Endothelial cell of umbilical vein (primary cell): ENCODE data around the gene PRSS21. TPM values are rescaled to one million over a fixed set of nuclear protein-coding genes. Genes with fewer than 3 reads are reported as not detected.

ENCODE experiments used
- BruUV-seq: library from RNA; stranded (reverse); fragments of 400-500 nt; replicated peaks from 2 replicates; lab custom pipeline; 2021; lab: Mats Ljungman, UMichigan
- CTCF ChIA-PET: fragments of 300-600, 350-600 bp; sonication (Branson Sonifier 250); formaldehyde crosslinking; loops from one replicate; lab custom pipeline; 2021; ENCODE audit warnings: antibody characterized with exemption, inconsistent platforms; lab: Charles Lee
- POLR2A ChIA-PET: fragments of 300-600, 350-600 bp; sonication (Branson Sonifier 250); formaldehyde crosslinking; loops from one replicate; lab custom pipeline; 2021; ENCODE audit warnings: antibody characterized with exemption, inconsistent platforms; lab: Charles Lee
- DNase-seq: peaks from one replicate; pipeline ENCODE4 v3.0.0-alpha.2; 2011; ENCODE audit warnings: low read depth, low spot score
- FAIRE-seq: peaks from 2 replicates; lab custom pipeline; 2011; peaks lifted over from hg19 to GRCh38; lab: Jason Lieb, UNC
- H2AFZ ChIP-seq: 2 replicates; pipeline ENCODE4 v1.6.0; 2012; ENCODE audit warnings: low read depth, low read length, control low read depth, inconsistent platforms
- H3K27ac ChIP-seq: 2 replicates; pipeline ENCODE4 v1.5.1; 2011; ENCODE audit warnings: low read depth, mild to moderate bottlenecking, control low read depth, low read length, moderate library complexity; ENCODE audit not compliant: insufficient read depth
- H3K27me3 ChIP-seq, 2 experiments: 2 replicates each; pipeline versions ENCODE4 v1.6.0 to v1.6.1; 2011; ENCODE audit warnings: low read length in 2 of 2, mixed read lengths in 1 of 2; ENCODE audit not compliant: control insufficient read depth in 2 of 2, insufficient read depth in 2 of 2
- H3K36me3 ChIP-seq, 2 experiments: 2 replicates in 1 of 2; 3 replicates in 1 of 2; pipeline ENCODE4 v1.5.1; 2011; ENCODE audit warnings: low read length in 2 of 2, mild to moderate bottlenecking in 1 of 2, moderate library complexity in 1 of 2; ENCODE audit not compliant: control insufficient read depth in 2 of 2, insufficient read depth in 2 of 2; ENCODE audit errors: extremely low read depth in 1 of 2
- H3K4me1 ChIP-seq: 3 replicates; pipeline ENCODE4 v1.5.1; 2011; ENCODE audit warnings: mild to moderate bottlenecking, low read length; ENCODE audit not compliant: control insufficient read depth, insufficient read depth; ENCODE audit errors: extremely low read depth
- H3K4me2 ChIP-seq: 2 replicates; pipeline ENCODE4 v1.6.1; 2011; ENCODE audit warnings: low read length, control low read depth, mixed read lengths; ENCODE audit not compliant: insufficient read depth
- H3K4me3 ChIP-seq, 3 experiments: fragments of 200-600 bp in 1 of 3; sonication (generic), shearing (Covaris generic) in 1 of 3; replicated peaks in 1 of 3; 2 replicates each; pipeline ENCODE4 v1.5.1; 2011 to 2016; ENCODE audit warnings: control low read depth in 3 of 3, low read length in 3 of 3, mild to moderate bottlenecking in 2 of 3, inconsistent platforms in 1 of 3, low read depth in 1 of 3, moderate library complexity in 1 of 3; ENCODE audit not compliant: insufficient read depth in 1 of 3
- H3K79me2 ChIP-seq: 2 replicates; pipeline ENCODE4 v1.6.0; 2012; ENCODE audit warnings: low read length, inconsistent platforms; ENCODE audit not compliant: control insufficient read depth, insufficient read depth
- H3K9ac ChIP-seq: replicated peaks from 2 replicates; pipeline ENCODE3; 2011; ENCODE audit warnings: low read length, control low read depth; ENCODE audit not compliant: insufficient read depth; ENCODE audit errors: extremely low read depth
- H3K9me1 ChIP-seq: replicated peaks from 3 replicates; pipeline ENCODE4 v1.6.0; 2011; ENCODE audit warnings: mild to moderate bottlenecking, low read length; ENCODE audit not compliant: control insufficient read depth, insufficient read depth; ENCODE audit errors: extremely low read depth
- H3K9me3 ChIP-seq: replicated peaks from 2 replicates; pipeline ENCODE4 v1.5.1; 2012; ENCODE audit warnings: low read length, inconsistent platforms; ENCODE audit not compliant: control insufficient read depth, insufficient read depth
- H4K20me1 ChIP-seq: replicated peaks from 2 replicates; pipeline ENCODE3; 2011; ENCODE audit warnings: mild to moderate bottlenecking, low read length; ENCODE audit not compliant: control insufficient read depth, insufficient read depth; ENCODE audit errors: extremely low read depth
- EZH2 ChIP-seq: IDR thresholded peaks from 2 replicates; pipeline ENCODE4 v1.6.1; 2012; ENCODE audit warnings: borderline replicate concordance, low read depth, mild to moderate bottlenecking, moderate library complexity, low read length, inconsistent platforms; ENCODE audit not compliant: severe bottlenecking
- FOS ChIP-seq: IDR thresholded peaks from 2 replicates; pipeline ENCODE4 v1.6.1; 2011; ENCODE audit warnings: mild to moderate bottlenecking, low read length, moderate library complexity, borderline replicate concordance; ENCODE audit not compliant: insufficient read depth
- GATA2 ChIP-seq: IDR thresholded peaks from 2 replicates; pipeline ENCODE4 v1.7.0; 2011; ENCODE audit warnings: low read depth, mild to moderate bottlenecking, moderate library complexity, mixed read lengths, low read length; ENCODE audit not compliant: insufficient read length, insufficient read depth
- JUN ChIP-seq: IDR thresholded peaks from 2 replicates; pipeline ENCODE4 v1.6.1; 2011; ENCODE audit warnings: borderline replicate concordance, low read depth; ENCODE audit not compliant: insufficient read length, insufficient read depth
- MYC ChIP-seq: IDR thresholded peaks from one replicate; pipeline ENCODE4 v1.6.1; 2011; ENCODE audit warnings: mild to moderate bottlenecking, low read depth, low read length
- POLR2A ChIP-seq: IDR thresholded peaks from 2 replicates; pipeline ENCODE4 v1.6.1; 2012; ENCODE audit warnings: low read depth, mild to moderate bottlenecking, control low read depth, low read length
- POLR2AphosphoS5 ChIP-seq: IDR thresholded peaks from 2 replicates; pipeline ENCODE4 v1.6.1; 2012; ENCODE audit warnings: low read depth, mild to moderate bottlenecking, control low read depth, low read length, moderate library complexity; ENCODE audit not compliant: insufficient read depth
- dilution Hi-C: fragments of 300-500 bp; cut with MboI; formaldehyde crosslinking; loops from one replicate; pipeline ENCODE4 v1.15.0; 2019; ENCODE audit warnings: low sequenced_read_pairs; ENCODE audit not compliant: extremely low pct_ligation_motif_present
- intact Hi-C: fragments of 100-400 bp; cut with micrococcal nuclease; formaldehyde crosslinking; loops from one replicate; pipeline ENCODE4 v1.10.0; 2022
- polyA plus RNA-seq, 4 experiments: library from polyadenylated mRNA; depleted of rRNA in 3 of 4; stranded (reverse) in 3 of 4; unstranded in 1 of 4; fragments of >200 nt; gene quantifications; 2 replicates each; pipeline versions ENCODE4 v1.2.1 to v1.2.3, GENCODE V29; 2011 to 2012; ENCODE audit warnings: missing spikeins in 1 of 4
- total RNA-seq: library from RNA; stranded (reverse); gene quantifications from 2 replicates; pipeline ENCODE4 v1.2.3, GENCODE V29; 2021
- TF ChIP-seq, protein P1 (sequence below): IDR thresholded peaks from 2 replicates; pipeline ENCODE4 v1.6.1; 2011; ENCODE audit not compliant: insufficient read depth, insufficient read length
- TF ChIP-seq, protein P2 (sequence below), 2 donors: IDR thresholded peaks; 1 replicate in 1 of 2; 2 replicates in 1 of 2; pipeline ENCODE4 v1.5.1; 2011; ENCODE audit warnings: low read length in 2 of 2, mild to moderate bottlenecking in 2 of 2, moderate library complexity in 2 of 2, control low read depth in 1 of 2, inconsistent platforms in 1 of 2, low read depth in 1 of 2; ENCODE audit not compliant: insufficient read depth in 1 of 2; ENCODE audit errors: extremely low read depth in 1 of 2

Gene PRSS21
- total and polyA plus RNA-seq, 2 donors (not counting 3 experiments of a cell fraction or from before 2014, with no cell fraction given) = 0.28 TPM; not detected in 1

DNA sequence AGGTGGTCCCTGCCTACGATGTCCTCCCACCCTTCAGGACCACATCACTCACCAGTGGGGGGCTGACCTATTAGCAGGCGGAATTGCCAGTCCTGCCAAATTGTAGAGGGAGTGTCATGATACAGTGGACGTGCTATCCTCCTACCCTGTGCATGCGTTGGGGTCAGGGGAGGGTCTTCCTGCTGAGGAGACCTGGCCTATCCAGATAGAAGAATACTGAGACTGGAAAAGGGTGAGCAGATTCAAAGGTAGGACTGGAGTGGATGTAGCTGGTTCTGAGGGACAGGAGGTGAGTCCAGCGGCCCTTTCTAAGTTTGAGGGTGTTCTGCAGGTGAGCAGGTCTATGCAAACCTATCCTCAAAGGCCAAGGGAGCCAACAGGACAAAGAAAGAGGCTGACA lies 10.8 kb upstream of the PRSS21 start:
- Histone ChIP-seq H3K9me1 (no peaks in the 10 kb centered on the region), H3K4me3 (no peak overlapping the region), H3K27ac (no peak overlapping the region), H3K27me3 (peaks cover 5 to 16% of the 10 kb centered on the region in 2 experiments), H3K36me3 (no peaks in the 10 kb centered on the region), H3K9ac (no peak overlapping the region), H2AFZ (no peak overlapping the region), H3K9me3 (no peaks in the 10 kb centered on the region), H3K79me2 (no peaks in the 10 kb centered on the region), H3K4me1 (no peaks in the 10 kb centered on the region), H3K4me2 (no peak overlapping the region), H4K20me1 (no peaks in the 10 kb centered on the region)
- TF ChIP-seq JUN (no peak), POLR2A (no peak), GATA2 (no peak)
- ChIA-PET POLR2A (no interaction called here), CTCF (no interaction called here)
- intact Hi-C loops (no loop called here), dilution Hi-C loops (no loop called here)
- no TSS peak for BruUV-seq
- DNase-seq = no peak
- FAIRE-seq = no peak

DNA sequence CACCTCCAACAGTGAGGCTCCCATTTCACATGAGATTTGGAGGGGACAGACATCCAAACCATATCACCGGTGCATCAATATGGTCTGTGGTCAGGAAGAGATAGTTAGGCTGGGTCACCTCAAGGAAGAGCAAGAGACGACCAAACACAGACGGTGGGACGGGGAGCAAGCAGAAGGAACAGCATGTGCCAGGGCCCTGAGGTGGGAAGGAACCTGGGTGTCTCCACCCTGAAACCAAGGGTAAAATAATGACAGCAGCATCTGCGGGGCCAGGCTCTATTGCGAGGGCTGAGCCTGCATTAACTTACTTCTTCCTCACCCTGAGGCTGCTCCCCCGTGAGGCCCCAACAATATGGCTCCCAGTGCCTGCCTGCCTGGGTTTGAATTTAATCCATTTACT lies 8.9 kb upstream of the PRSS21 start:
- H3K4me3 ChIP-seq = no peak overlapping the region
- H2AFZ ChIP-seq = no peak overlapping the region
- no peak overlapping the region for H3K27ac ChIP-seq
- BruUV-seq = no TSS peak
- POLR2A ChIA-PET = no interaction called here
- FAIRE-seq (no peak), DNase-seq (no peak)
- H3K36me3 ChIP-seq = no peaks in the 10 kb centered on the region
- no peak overlapping the region for H3K9ac ChIP-seq
- H3K4me2 ChIP-seq = no peak overlapping the region
- H3K9me1 ChIP-seq = no peaks in the 10 kb centered on the region
- dilution Hi-C loops = no loop called here
- H3K79me2 ChIP-seq = no peaks in the 10 kb centered on the region
- no peaks in the 10 kb centered on the region for H3K4me1 ChIP-seq
- intact Hi-C loops = no loop called here
- H3K9me3 ChIP-seq = no peaks in the 10 kb centered on the region
- no peaks in the 10 kb centered on the region for H4K20me1 ChIP-seq
- peaks cover 5 to 16% of the 10 kb centered on the region in 2 experiments for H3K27me3 ChIP-seq
- CTCF ChIA-PET = no interaction called here
- no peak for TF ChIP-seq POLR2A
- no peak for TF ChIP-seq GATA2
- TF ChIP-seq, protein P1, sequence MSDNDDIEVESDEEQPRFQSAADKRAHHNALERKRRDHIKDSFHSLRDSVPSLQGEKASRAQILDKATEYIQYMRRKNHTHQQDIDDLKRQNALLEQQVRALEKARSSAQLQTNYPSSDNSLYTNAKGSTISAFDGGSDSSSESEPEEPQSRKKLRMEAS = no peak
- TF ChIP-seq MYC = no peak
- TF ChIP-seq POLR2AphosphoS5 = no peak
- no peak for TF ChIP-seq JUN
- TF ChIP-seq FOS = no peak
- TF ChIP-seq EZH2 = no peak
- TF ChIP-seq, protein P2, sequence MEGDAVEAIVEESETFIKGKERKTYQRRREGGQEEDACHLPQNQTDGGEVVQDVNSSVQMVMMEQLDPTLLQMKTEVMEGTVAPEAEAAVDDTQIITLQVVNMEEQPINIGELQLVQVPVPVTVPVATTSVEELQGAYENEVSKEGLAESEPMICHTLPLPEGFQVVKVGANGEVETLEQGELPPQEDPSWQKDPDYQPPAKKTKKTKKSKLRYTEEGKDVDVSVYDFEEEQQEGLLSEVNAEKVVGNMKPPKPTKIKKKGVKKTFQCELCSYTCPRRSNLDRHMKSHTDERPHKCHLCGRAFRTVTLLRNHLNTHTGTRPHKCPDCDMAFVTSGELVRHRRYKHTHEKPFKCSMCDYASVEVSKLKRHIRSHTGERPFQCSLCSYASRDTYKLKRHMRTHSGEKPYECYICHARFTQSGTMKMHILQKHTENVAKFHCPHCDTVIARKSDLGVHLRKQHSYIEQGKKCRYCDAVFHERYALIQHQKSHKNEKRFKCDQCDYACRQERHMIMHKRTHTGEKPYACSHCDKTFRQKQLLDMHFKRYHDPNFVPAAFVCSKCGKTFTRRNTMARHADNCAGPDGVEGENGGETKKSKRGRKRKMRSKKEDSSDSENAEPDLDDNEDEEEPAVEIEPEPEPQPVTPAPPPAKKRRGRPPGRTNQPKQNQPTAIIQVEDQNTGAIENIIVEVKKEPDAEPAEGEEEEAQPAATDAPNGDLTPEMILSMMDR (IDR thresholded peaks at IDR 0.05; ENCODE audit: extremely low read depth in 1 of 2, insufficient read depth in 1 of 2, low read depth in 1 of 2, low read length in 2 of 2) = no peak
